Loucy (cell line): ENCODE data around the gene DSCAML1.

Experiments used
- H2AFZ ChIP-seq: fragments of 200-600 bp; sonication (generic); 2 replicates; pipeline ENCODE4 v1.6.0; 2016; ENCODE audit warnings: antibody characterized with exemption, mild to moderate bottlenecking, low read length, moderate library complexity
- H3F3A ChIP-seq: fragments of 200-600 bp; 2 replicates; pipeline ENCODE4 v1.6.0; 2016; ENCODE audit warnings: antibody characterized with exemption, low read depth, mild to moderate bottlenecking
- H3K27me3 ChIP-seq: fragments of 200-600 bp; sonication (generic); 2 replicates; pipeline ENCODE4 v1.6.1; 2014; ENCODE audit warnings: low read length, mild to moderate bottlenecking; ENCODE audit not compliant: insufficient read depth, poor library complexity, severe bottlenecking
- H3K36me3 ChIP-seq: fragments of 200-600 bp; sonication (generic); 2 replicates; pipeline ENCODE4 v1.6.1; 2016; ENCODE audit warnings: low read length; ENCODE audit not compliant: insufficient read depth
- H3K4me1 ChIP-seq: fragments of 200-600 bp; sonication (generic); 2 replicates; pipeline ENCODE4 v1.5.1; 2014; ENCODE audit warnings: low read length, mild to moderate bottlenecking; ENCODE audit not compliant: insufficient read depth, poor library complexity, severe bottlenecking
- H3K4me2 ChIP-seq: fragments of 200-600 bp; sonication (generic); 2 replicates; pipeline ENCODE4 v1.6.0; 2014; ENCODE audit warnings: antibody characterized with exemption, low read length, low read depth, mild to moderate bottlenecking; ENCODE audit not compliant: poor library complexity, severe bottlenecking
- H3K4me3 ChIP-seq: fragments of 200-600 bp; sonication (generic); 2 replicates; pipeline ENCODE4 v1.5.1; 2014; ENCODE audit warnings: low read length, mild to moderate bottlenecking, mixed read lengths; ENCODE audit not compliant: poor library complexity, severe bottlenecking
- H3K79me2 ChIP-seq: fragments of 200-600 bp; sonication (generic); 2 replicates; pipeline ENCODE4 v1.6.1; 2014; ENCODE audit warnings: low read length; ENCODE audit not compliant: insufficient read depth
- H3K9ac ChIP-seq: fragments of 200-600 bp; sonication (generic); 2 replicates; pipeline ENCODE4 v1.6.0; 2014; ENCODE audit warnings: mild to moderate bottlenecking, low read depth, low read length, moderate library complexity; ENCODE audit not compliant: poor library complexity, severe bottlenecking
- H3K9me2 ChIP-seq: fragments of 200-600 bp; sonication (generic); replicated peaks from 2 replicates; pipeline ENCODE4 v1.6.1; 2016; ENCODE audit warnings: low read depth, low read length, mixed read lengths
- H3K9me3 ChIP-seq: fragments of 200-600 bp; sonication (generic); 2 replicates; pipeline ENCODE4 v1.6.1; 2014; ENCODE audit warnings: mild to moderate bottlenecking, antibody characterized with exemption, low read length, low read depth; ENCODE audit not compliant: insufficient read depth
- H4K20me1 ChIP-seq: fragments of 200-600 bp; sonication (generic); 2 replicates; pipeline ENCODE4 v1.6.0; 2014; ENCODE audit warnings: antibody characterized with exemption, low read length, mild to moderate bottlenecking; ENCODE audit not compliant: insufficient read depth, poor library complexity, severe bottlenecking
- EZH2phosphoT487 ChIP-seq: fragments of 200-600 bp; IDR thresholded peaks from 2 replicates; pipeline ENCODE4 v1.6.1; 2018; ENCODE audit warnings: antibody characterized with exemption, mild to moderate bottlenecking, moderate library complexity, borderline replicate concordance
- TF ChIP-seq, protein P1 (sequence below): fragments of 200-600 bp; sonication (generic); conservative IDR thresholded peaks from 2 replicates; pipeline ENCODE4 v1.5.1; 2014; ENCODE audit warnings: mild to moderate bottlenecking, antibody characterized with exemption, low read length

The DSCAML1 gene

DNA sequence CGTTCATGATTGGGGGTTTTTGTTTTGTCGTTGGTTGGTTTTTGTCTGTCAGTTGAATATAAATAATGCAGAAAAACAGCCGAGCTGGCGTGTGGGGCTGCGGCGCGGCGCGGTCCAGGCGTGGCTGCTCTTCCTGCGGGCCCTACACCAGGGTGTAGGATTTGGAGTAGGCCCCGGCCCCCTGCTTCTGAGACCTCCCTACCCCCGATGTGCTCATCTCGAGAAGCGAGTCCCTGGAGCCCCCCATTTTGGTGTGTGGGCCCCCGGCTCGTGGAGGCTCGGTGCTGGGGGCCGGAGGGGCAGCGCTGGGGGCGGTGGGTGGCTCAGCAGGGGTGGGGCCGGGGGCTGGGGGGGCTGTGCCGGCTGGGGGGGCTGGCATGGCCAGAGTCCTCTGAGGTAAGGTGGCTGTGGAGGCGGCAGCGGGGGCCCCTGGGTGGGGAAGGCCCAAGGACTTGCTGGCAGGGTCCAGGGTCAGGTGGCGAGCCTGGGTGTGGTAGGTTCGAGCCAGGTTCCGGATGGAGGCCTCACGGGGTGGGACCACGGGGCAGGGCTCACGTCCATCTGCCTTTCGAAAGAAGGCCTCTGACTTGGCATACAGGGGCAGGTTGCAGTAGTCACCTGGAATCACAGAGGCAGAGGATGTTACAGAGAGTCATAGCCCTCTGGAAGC is 368.7 kb downstream of the DSCAML1 start:
- H3K27me3 ChIP-seq: no peaks in the 10 kb centered on the region
- no peaks in the 10 kb centered on the region for H3F3A ChIP-seq
- H3K4me1 ChIP-seq: no peaks in the 10 kb centered on the region
- H3K9me2 ChIP-seq: no peaks in the 10 kb centered on the region
- H3K36me3 ChIP-seq: no peaks in the 10 kb centered on the region
- H3K9ac ChIP-seq: no peak overlapping the region
- H2AFZ ChIP-seq: no peak overlapping the region
- no peak overlapping the region for H3K4me2 ChIP-seq
- no peaks in the 10 kb centered on the region for H4K20me1 ChIP-seq
- TF ChIP-seq, protein P1, sequence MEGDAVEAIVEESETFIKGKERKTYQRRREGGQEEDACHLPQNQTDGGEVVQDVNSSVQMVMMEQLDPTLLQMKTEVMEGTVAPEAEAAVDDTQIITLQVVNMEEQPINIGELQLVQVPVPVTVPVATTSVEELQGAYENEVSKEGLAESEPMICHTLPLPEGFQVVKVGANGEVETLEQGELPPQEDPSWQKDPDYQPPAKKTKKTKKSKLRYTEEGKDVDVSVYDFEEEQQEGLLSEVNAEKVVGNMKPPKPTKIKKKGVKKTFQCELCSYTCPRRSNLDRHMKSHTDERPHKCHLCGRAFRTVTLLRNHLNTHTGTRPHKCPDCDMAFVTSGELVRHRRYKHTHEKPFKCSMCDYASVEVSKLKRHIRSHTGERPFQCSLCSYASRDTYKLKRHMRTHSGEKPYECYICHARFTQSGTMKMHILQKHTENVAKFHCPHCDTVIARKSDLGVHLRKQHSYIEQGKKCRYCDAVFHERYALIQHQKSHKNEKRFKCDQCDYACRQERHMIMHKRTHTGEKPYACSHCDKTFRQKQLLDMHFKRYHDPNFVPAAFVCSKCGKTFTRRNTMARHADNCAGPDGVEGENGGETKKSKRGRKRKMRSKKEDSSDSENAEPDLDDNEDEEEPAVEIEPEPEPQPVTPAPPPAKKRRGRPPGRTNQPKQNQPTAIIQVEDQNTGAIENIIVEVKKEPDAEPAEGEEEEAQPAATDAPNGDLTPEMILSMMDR: no peak
- no peak for TF ChIP-seq EZH2phosphoT487
- H3K79me2 ChIP-seq: no peaks in the 10 kb centered on the region
- H3K4me3 ChIP-seq: no peak overlapping the region
- H3K9me3 ChIP-seq: no peaks in the 10 kb centered on the region

DNA sequence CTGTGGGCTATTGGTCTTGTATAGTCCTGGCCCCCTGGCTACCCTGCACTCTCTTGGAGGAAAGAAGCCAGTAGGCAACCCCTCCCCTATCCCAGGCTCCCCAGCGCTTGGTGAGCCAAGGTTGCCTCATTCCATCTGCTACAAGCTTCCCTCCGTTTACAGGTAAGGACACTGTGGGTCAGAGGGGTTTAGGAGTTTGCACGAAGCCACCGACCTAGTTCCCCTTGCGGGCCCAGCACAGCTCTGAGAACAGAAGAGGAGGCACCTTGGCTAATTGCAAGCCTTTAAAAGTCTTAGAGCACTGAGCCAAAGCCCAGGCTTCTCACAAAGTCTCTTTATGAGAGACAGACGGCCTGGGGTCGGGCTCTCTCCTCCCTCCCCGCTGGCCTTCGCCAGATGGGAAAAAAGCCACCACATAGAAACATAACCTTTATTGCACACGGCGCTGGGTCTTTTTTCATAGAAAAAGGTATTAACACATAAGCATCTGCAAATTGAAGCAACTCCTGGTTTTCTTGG is 369.6 kb downstream of the DSCAML1 start:
- H3K9me2 ChIP-seq: no peaks in the 10 kb centered on the region
- no peaks in the 10 kb centered on the region for H3K36me3 ChIP-seq
- H3K9ac ChIP-seq: no peak overlapping the region
- H3F3A ChIP-seq: no peaks in the 10 kb centered on the region
- H3K4me1 ChIP-seq: no peaks in the 10 kb centered on the region
- no peaks in the 10 kb centered on the region for H3K79me2 ChIP-seq
- H3K27me3 ChIP-seq: no peaks in the 10 kb centered on the region
- no peak overlapping the region for H3K4me3 ChIP-seq
- H3K9me3 ChIP-seq: no peaks in the 10 kb centered on the region
- no peak overlapping the region for H2AFZ ChIP-seq
- H3K4me2 ChIP-seq: no peak overlapping the region
- no peaks in the 10 kb centered on the region for H4K20me1 ChIP-seq
- TF ChIP-seq, protein P1: no peak
- no peak for TF ChIP-seq EZH2phosphoT487

DNA sequence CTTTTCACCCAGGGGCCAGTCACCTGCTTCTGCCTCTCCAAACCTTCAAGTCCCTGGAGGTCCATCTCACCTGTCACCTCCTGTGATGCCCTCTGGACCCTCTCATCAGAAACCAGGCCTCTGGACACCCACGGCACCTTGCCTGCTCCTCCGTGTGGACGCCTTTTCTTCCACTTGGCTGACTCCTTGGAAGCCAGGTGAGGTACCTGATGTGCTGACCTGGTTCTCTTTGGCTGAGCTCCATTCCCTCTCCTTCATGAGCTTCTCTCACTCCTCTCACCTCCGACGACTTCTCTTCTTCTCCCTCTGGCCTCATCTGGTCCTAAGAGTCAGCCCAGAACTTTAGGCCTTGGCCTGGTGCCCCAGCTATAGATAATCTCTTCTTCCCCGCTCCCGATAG is 370.1 kb downstream of the DSCAML1 start:
- H2AFZ ChIP-seq: no peak overlapping the region
- no peak overlapping the region for H3K4me2 ChIP-seq
- H4K20me1 ChIP-seq: no peaks in the 10 kb centered on the region
- H3F3A ChIP-seq: no peaks in the 10 kb centered on the region
- no peaks in the 10 kb centered on the region for H3K36me3 ChIP-seq
- no peak overlapping the region for H3K4me3 ChIP-seq
- H3K27me3 ChIP-seq: no peaks in the 10 kb centered on the region
- H3K9me3 ChIP-seq: no peaks in the 10 kb centered on the region
- H3K4me1 ChIP-seq: no peaks in the 10 kb centered on the region
- no peaks in the 10 kb centered on the region for H3K79me2 ChIP-seq
- no peaks in the 10 kb centered on the region for H3K9me2 ChIP-seq
- TF ChIP-seq, protein P1: no peak
- no peak for TF ChIP-seq EZH2phosphoT487
- no peak overlapping the region for H3K9ac ChIP-seq
